GM19025 (cell line): ENCODE measurements around the gene TMEM179B.
"Not testable (repeated sequence)": the region's sequence is repeated elsewhere in the genome, so short reads cannot be mapped to it uniquely, and the experiment has no call there.

Source experiments
- ATAC-seq: cut with Tn5 transposase; IDR thresholded peaks from one replicate; pipeline ENCODE4 v1.9.1; 2021; ENCODE audit warnings: mild to moderate bottlenecking, low read depth, moderate library complexity; ENCODE audit not compliant: unreplicated experiment

TMEM179B gene

GRCh38 chr11:62787005-62787759, at the start of gene TMEM179B:
Gene TMEM179B, plus strand, starts transcription at chr11:62787402. Its CDS starts 30 bp downstream, at chr11:62787432.
- peak; percentile 61 for ATAC-seq

GRCh38 chr11:62747475-62748160, 39.6 kb upstream of the TMEM179B start:
- ATAC-seq = no peak

GRCh38 chr11:62749931-62750330, 37.3 kb upstream of the TMEM179B start:
- ATAC-seq = not testable (repeated sequence)

- no peak for ATAC-seq
Observed at GRCh38 chr11:62752177-62752785, 34.9 kb upstream of the TMEM179B start.

- ATAC-seq = no peak
Observed at GRCh38 chr11:62752994-62753735, 34.0 kb upstream of the TMEM179B start.

- ATAC-seq = peak; percentile 92
Observed at GRCh38 chr11:62753736-62754603, 33.2 kb upstream of the TMEM179B start, which contains the start of gene ZBTB3. Gene ZBTB3, minus strand, starts transcription at chr11:62754160. Its CDS starts 496 bp downstream, at chr11:62753664.

GRCh38 chr11:62755086-62755615, 32.1 kb upstream of the TMEM179B start:
- ATAC-seq = no peak

GRCh38 chr11:62757846-62758788, 29.1 kb upstream of the TMEM179B start:
- no peak for ATAC-seq

- not testable (repeated sequence) for ATAC-seq
Observed at GRCh38 chr11:62760867-62761227, 26.4 kb upstream of the TMEM179B start.

GRCh38 chr11:62770778-62771143, 16.4 kb upstream of the TMEM179B start:
- no peak for ATAC-seq

- ATAC-seq = peak; percentile 86
Observed at GRCh38 chr11:62771144-62772021, 15.8 kb upstream of the TMEM179B start, which contains the start of gene TAF6L. Gene TAF6L, plus strand, starts transcription at chr11:62771396. Its CDS starts 4,388 bp downstream, at chr11:62775784.

- ATAC-seq = no peak
Observed at GRCh38 chr11:62774407-62774806, 12.8 kb upstream of the TMEM179B start.

- ATAC-seq = no peak
Observed at GRCh38 chr11:62775646-62776045, 11.6 kb upstream of the TMEM179B start.

GRCh38 chr11:62777389-62777788, 9.8 kb upstream of the TMEM179B start:
- ATAC-seq = no peak

GRCh38 chr11:62778441-62778840, 8.8 kb upstream of the TMEM179B start:
- no peak for ATAC-seq

- no peak for ATAC-seq
Observed at GRCh38 chr11:62782753-62783152, 4.4 kb upstream of the TMEM179B start.

GRCh38 chr11:62786318-62787004, 741 bp upstream of the TMEM179B start:
- peak; percentile 57 for ATAC-seq
